Ishikawa (cell line): ENCODE measurements around the gene DPPA3.

Experiments used
- CEBPB ChIP-seq: IDR thresholded peaks from 2 replicates; pipeline ENCODE4 v1.6.1; 2012
- CREB1 ChIP-seq: IDR thresholded peaks from 2 replicates; pipeline ENCODE4 v1.6.1; 2012; ENCODE audit warnings: low read depth
- EGR1 ChIP-seq: IDR thresholded peaks from 2 replicates; pipeline ENCODE4 v1.6.1; 2012
- EP300 ChIP-seq: IDR thresholded peaks from 2 replicates; pipeline ENCODE4 v1.6.1; 2012; ENCODE audit warnings: borderline replicate concordance
- FOXM1 ChIP-seq: IDR thresholded peaks from 2 replicates; pipeline ENCODE4 v1.6.1; 2012; ENCODE audit warnings: low read depth, borderline replicate concordance
- MAX ChIP-seq: IDR thresholded peaks from 2 replicates; pipeline ENCODE4 v1.6.1; 2012
- NFIC ChIP-seq: IDR thresholded peaks from 2 replicates; pipeline ENCODE4 v1.6.1; 2012
- RAD21 ChIP-seq: IDR thresholded peaks from 2 replicates; pipeline ENCODE4 v1.6.1; 2012; ENCODE audit warnings: low read depth
- REST ChIP-seq: IDR thresholded peaks from 2 replicates; pipeline ENCODE4 v1.6.1; 2012; ENCODE audit warnings: low read depth, mild to moderate bottlenecking
- TAF1 ChIP-seq: IDR thresholded peaks from 2 replicates; pipeline ENCODE4 v1.6.1; 2012; ENCODE audit warnings: low read depth, mild to moderate bottlenecking
- TCF12 ChIP-seq: IDR thresholded peaks from 2 replicates; pipeline ENCODE4 v1.6.1; 2012; ENCODE audit warnings: low read depth
- TEAD4 ChIP-seq: IDR thresholded peaks from 2 replicates; pipeline ENCODE4 v1.6.1; 2012
- USF1 ChIP-seq: IDR thresholded peaks from 2 replicates; pipeline ENCODE4 v1.6.1; 2012
- YY1 ChIP-seq: IDR thresholded peaks from 2 replicates; pipeline ENCODE4 v1.6.1; 2012; ENCODE audit warnings: low read depth
- ZBTB7A ChIP-seq: IDR thresholded peaks from 2 replicates; pipeline ENCODE4 v1.6.1; 2012; ENCODE audit warnings: low read depth

The DPPA3 gene

GRCh38 chr12:7711133-7711532 is at the start of gene DPPA3:
Gene DPPA3 (plus strand): TSS chr12:7711433. CDS start chr12:7711571, 138 bp downstream.
- TF ChIP-seq TAF1 (no peak), YY1 (no peak), FOXM1 (no peak), TCF12 (no peak), CEBPB (no peak), REST (no peak), TEAD4 (no peak), RAD21 (no peak), MAX (no peak), EGR1 (no peak), EP300 (no peak), USF1 (no peak), ZBTB7A (no peak), CREB1 (no peak), NFIC (no peak)

- TF ChIP-seq FOXM1: no peak
- TF ChIP-seq USF1: no peak
Observed at GRCh38 chr12:7661741-7662140, 49.5 kb upstream of the DPPA3 start.

DNA sequence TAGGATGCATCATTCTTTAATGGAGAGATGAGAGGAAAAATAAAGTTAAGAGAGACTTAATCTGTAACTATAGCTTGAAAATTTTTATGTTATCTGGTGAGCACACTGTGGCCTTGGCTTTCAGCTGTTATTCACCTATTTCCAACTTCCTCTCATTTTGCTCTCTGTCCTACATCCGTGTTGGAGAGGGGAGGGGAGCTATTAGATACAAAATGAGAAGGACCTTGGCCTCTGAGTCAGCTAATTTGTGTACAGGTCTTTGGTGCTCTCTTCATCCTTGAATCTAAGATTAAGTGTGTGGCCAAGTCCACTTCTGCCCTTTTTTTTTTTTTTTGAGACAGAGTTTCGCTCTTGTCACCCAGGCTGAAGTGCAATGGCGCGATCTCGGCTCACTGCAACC is 44.6 kb upstream of the DPPA3 start:
- TF ChIP-seq ZBTB7A (no peak), FOXM1 (no peak), TCF12 (no peak), CREB1 (no peak), REST (no peak), USF1 (no peak), CEBPB (no peak), TAF1 (no peak), RAD21 (no peak), EGR1 (no peak), EP300 (no peak), MAX (no peak)

GRCh38 chr12:7667125-7667524 is 44.1 kb upstream of the DPPA3 start:
- TF ChIP-seq RAD21 (peak; percentile 7; the same call in 1 of the 2 replicates), FOXM1 (no peak)

- no peak for TF ChIP-seq ZBTB7A
- TF ChIP-seq EP300: no peak
- no peak for TF ChIP-seq MAX
- no peak for TF ChIP-seq FOXM1
- TF ChIP-seq RAD21: no peak
- TF ChIP-seq TAF1: no peak
- TF ChIP-seq EGR1: no peak
- no peak for TF ChIP-seq YY1
- TF ChIP-seq REST: no peak
- no peak for TF ChIP-seq TEAD4
- no peak for TF ChIP-seq USF1
- TF ChIP-seq TCF12: no peak
- no peak for TF ChIP-seq CREB1
- no peak for TF ChIP-seq NFIC
- no peak for TF ChIP-seq CEBPB
Observed at GRCh38 chr12:7668171-7668570, 43.1 kb upstream of the DPPA3 start.
